HG03039 (cell line): ENCODE measurements around the gene PTPA.
A peak's percentile ranks its signal among the peaks of the same experiment; 100 is the strongest.

Source experiments
- ATAC-seq: cut with Tn5 transposase; IDR thresholded peaks from one replicate; pipeline ENCODE4 v1.9.1; 2021; ENCODE audit warnings: mild to moderate bottlenecking, moderate library complexity; ENCODE audit not compliant: unreplicated experiment

Gene PTPA

GRCh38 chr9:129110740-129111527 lies at the start of gene PTPA, which contains the start of gene CRAT:
TSS of gene PTPA (plus strand) at chr9:129111415. CDS start at chr9:129111601, 186 bp downstream.
TSS of gene CRAT (minus strand) at chr9:129110793. CDS start at chr9:129110509, 284 bp downstream.
- peak; percentile 63 for ATAC-seq

GRCh38 chr9:129063061-129063460 lies 48.2 kb upstream of the PTPA start:
- no peak for ATAC-seq

GRCh38 chr9:129064499-129064908 lies 46.7 kb upstream of the PTPA start:
- no peak for ATAC-seq

GRCh38 chr9:129068110-129068509 lies 43.1 kb upstream of the PTPA start:
- no peak for ATAC-seq

- ATAC-seq = no peak
Measured at GRCh38 chr9:129068990-129069861, 42.0 kb upstream of the PTPA start.

GRCh38 chr9:129069862-129070641 lies 41.2 kb upstream of the PTPA start:
- ATAC-seq = no peak

- ATAC-seq = no peak
Measured at GRCh38 chr9:129070696-129071525, 40.3 kb upstream of the PTPA start.

GRCh38 chr9:129071526-129072126 lies 39.6 kb upstream of the PTPA start:
- ATAC-seq = no peak

GRCh38 chr9:129072171-129072570 lies 39.0 kb upstream of the PTPA start:
- no peak for ATAC-seq

- no peak for ATAC-seq
Measured at GRCh38 chr9:129073404-129073803, 37.8 kb upstream of the PTPA start.

GRCh38 chr9:129074106-129074505 lies 37.1 kb upstream of the PTPA start:
- ATAC-seq = no peak

GRCh38 chr9:129075996-129076639 lies 35.1 kb upstream of the PTPA start:
- ATAC-seq = no peak

- ATAC-seq = no peak
Measured at GRCh38 chr9:129076640-129077037, 34.6 kb upstream of the PTPA start.

GRCh38 chr9:129077236-129077635 lies 34.0 kb upstream of the PTPA start:
- ATAC-seq = no peak

- no peak for ATAC-seq
Measured at GRCh38 chr9:129078691-129079503, 32.3 kb upstream of the PTPA start.

GRCh38 chr9:129079829-129080228 lies 31.4 kb upstream of the PTPA start:
- ATAC-seq = no peak

- ATAC-seq = no peak
Measured at GRCh38 chr9:129080298-129080600, 31.0 kb upstream of the PTPA start.

- peak; percentile 91 for ATAC-seq
Measured at GRCh38 chr9:129080601-129081387, 30.4 kb upstream of the PTPA start, which contains the start of gene DOLPP1. TSS of gene DOLPP1 (plus strand) at chr9:129081111. CDS start at chr9:129081132, 21 bp downstream.
